GOT3 (cell line): ENCODE results near the gene CLRN3.

Experiments used
- DNase-seq: peaks from one replicate; lab custom pipeline; 2025; ENCODE audit warnings: mixed read lengths; lab: John Stamatoyannopoulos, UW

The CLRN3 gene

GRCh38 chr10:127848226-127848625 lies 44.5 kb downstream of the CLRN3 start:
- no peak for DNase-seq

- no peak for DNase-seq
Observed at GRCh38 chr10:127845756-127846155, 47.0 kb downstream of the CLRN3 start.

- no peak for DNase-seq
Observed at GRCh38 chr10:127840884-127841283, 51.9 kb downstream of the CLRN3 start.

- DNase-seq = no peak
Observed at GRCh38 chr10:127836966-127837365, 55.8 kb downstream of the CLRN3 start.

- no peak for DNase-seq
Observed at GRCh38 chr10:127836176-127836575, 56.6 kb downstream of the CLRN3 start.

- DNase-seq = no peak
Observed at GRCh38 chr10:127834791-127835190, 58.0 kb downstream of the CLRN3 start.

GRCh38 chr10:127834221-127834620 lies 58.5 kb downstream of the CLRN3 start:
- no peak for DNase-seq

GRCh38 chr10:127833804-127834203 lies 58.9 kb downstream of the CLRN3 start:
- no peak for DNase-seq

GRCh38 chr10:127832501-127832900 lies 60.2 kb downstream of the CLRN3 start:
- DNase-seq = no peak

- DNase-seq = no peak
Observed at GRCh38 chr10:127830414-127830813, 62.3 kb downstream of the CLRN3 start.
